ENCODE measurements around the gene SPOCK1.

Gene SPOCK1

DNA sequence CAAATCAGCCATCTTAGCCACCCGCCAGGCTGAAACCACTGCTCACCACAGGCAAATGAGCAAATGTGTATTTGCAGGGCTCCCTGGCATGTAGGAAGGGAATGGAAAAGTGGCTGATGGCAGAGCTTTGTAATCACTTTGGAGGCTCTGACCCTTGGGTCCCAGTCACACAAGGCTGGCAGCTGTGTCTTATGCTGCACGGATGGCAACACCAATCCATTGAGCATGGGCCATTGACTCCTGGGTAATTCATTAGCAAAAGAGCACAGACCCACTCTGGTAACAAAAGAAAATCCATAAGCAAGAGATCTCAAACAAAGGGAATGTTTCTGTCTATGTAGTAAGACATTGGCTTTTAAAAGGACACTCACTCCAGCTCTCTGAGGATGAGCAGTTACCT lies 57.6 kb downstream of the SPOCK1 start:
- no peak for DNase-seq (ENCODE audit: low read depth in 2 of 2)

DNA sequence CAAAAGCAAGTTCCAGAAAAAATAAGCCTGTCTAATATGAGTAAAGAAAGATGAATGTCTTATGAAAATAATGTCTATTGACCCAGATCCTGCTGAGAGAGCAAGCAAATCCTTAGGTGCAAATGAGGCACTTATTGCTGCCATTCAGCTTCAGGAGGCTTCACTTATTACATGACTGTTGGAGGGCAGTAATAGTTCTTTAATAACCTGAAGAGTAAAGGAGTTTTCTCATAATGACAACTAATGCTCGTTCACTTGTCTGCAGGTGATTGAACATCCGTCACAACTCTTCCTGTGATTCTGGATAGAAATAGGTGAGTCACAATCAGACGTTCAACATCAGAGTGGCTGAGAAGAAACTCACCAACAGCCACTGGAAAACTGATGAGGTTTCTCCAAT lies 58.3 kb downstream of the SPOCK1 start:
- no peak for DNase-seq (ENCODE audit: low read depth in 2 of 2)

DNA sequence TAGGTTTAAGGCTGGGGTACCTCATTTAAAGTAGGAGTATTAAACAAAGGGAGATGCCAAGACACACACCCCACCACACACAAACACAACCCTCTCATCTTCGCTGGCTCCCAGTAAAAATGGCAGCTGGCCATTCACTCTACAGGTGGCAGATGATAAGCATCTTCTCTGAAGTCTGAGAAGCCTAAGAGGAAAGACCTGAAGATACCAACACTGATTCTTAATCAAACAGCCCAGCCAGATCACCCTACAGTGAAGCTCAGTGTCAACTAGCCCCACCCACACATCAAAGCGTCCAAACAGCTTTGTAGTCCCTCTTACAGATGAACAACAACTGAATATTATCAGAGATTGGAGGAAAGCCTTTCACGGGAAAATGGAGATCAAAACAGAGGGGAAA lies 59.5 kb downstream of the SPOCK1 start:
- DNase-seq (ENCODE audit: low read depth in 2 of 2): no peak

DNA sequence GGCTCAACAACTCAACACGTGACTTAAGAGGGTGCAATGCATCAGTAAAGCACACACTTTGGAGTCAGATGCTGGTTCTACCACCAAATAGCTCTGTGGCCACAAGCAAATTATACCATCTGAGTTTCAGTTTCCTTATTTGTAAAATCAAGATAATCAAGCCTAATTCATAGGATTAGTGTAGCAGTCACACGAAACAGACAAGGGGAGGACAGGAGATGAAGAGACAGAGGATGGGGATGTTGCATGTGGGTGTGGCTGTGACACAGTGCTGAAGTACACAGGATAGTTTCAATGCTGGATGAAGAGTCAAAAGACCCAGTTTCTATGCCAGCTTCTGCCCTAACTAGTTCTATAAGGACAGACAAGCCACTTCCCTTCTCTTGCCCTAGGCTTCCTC lies 60.2 kb downstream of the SPOCK1 start:
- no peak for DNase-seq (ENCODE audit: low read depth in 2 of 2)

DNA sequence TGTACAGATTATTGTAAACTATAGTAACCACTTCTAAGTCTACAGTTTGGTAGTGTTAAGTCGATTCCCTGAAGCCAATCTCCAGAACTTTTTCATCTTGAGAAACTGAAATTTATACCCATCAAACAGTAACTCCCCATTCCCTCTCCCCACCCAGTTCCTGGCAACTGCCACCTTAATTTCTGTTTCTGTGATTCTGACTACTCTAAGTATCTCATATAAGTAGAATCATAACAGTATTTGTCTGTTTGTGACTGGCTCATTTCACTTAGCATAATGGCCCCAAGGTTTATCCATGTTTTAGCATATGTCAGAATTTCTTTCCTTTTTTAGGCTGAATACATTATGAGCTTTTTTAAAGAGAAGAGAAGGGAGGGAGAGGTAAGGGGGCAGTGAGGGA lies 61.4 kb downstream of the SPOCK1 start:
- DNase-seq (ENCODE audit: low read depth in 2 of 2): no peak

DNA sequence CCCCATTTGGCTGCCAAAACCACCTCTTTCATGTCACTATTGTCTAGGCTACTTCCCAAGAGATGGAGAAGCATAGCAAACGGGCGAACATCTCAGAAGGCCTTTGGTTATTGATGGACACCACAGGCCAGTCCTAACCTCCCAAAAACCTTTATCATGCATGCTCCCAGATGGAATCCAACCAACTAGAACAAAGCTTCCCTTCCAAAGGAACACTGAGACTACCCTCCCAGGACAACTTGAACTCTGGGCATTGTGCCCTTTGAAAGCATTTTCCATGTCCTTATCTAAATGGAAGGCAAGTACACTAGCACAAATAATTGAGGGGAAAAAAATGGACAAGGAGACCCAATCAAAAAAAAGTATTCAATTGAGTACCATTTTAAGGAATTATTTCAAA lies 65.6 kb downstream of the SPOCK1 start:
- no peak for DNase-seq (ENCODE audit: low read depth in 2 of 2)

DNA sequence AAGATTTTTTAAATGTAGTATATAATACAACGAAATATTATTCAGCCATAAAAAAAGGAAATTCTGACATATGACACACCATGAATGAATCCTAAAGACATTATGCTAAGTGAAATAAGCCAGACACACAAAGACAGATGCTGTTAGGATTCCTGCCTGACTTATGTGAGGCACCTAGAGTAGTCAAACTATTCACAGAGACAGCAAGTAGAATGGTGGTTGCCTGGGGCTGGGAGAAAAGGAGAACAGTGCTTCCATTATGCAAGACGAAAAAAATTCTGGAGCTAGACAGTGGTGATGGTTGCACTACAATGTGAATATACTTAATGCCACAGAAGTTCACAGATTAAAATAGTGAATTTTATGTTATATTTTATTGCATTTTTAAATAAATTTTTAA lies 66.8 kb downstream of the SPOCK1 start:
- DNase-seq (ENCODE audit: low read depth in 2 of 2): no peak

DNA sequence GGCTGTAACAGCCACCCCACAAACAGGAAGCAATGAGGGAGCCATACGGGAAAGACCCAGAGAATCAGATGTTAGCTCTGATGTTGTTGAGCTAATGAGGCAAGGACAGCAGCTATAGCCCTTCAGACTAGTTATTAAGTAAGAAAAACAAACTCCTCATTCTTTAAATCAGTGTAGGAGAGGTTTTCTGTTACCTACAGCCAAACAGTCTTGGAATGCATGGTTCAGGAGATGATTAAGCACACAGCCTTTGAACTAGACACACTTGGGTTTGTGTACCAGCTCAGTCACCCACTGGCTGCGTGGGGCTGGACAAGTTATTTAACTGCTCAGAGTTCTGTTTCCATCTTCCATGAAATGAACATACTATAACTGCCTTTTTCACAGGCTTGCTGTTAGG lies 68.1 kb downstream of the SPOCK1 start:
- DNase-seq (ENCODE audit: low read depth in 2 of 2): no peak

DNA sequence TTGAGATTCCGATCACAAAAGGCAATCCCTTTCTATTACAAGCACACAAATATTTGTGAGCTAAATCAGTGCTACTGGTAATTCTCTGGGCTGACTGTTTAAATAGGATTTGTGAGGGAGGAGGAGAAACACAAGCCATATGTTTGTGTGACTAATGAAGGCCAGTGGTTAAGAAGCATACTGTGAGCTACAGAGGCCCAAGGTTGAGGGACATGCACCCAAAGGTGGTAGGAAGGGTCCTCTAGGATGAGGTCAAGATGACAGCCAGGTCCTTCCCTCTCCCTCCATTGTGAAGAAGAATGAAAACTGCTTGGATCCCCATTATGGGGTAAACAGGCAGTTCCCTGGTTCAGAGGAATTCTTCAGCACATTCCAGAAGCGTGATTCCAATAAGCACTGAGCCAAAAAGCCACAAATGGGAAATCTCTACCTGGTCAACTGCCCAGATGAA lies 83.9 kb downstream of the SPOCK1 start:
- no peak for DNase-seq (ENCODE audit: low read depth in 2 of 2)

DNA sequence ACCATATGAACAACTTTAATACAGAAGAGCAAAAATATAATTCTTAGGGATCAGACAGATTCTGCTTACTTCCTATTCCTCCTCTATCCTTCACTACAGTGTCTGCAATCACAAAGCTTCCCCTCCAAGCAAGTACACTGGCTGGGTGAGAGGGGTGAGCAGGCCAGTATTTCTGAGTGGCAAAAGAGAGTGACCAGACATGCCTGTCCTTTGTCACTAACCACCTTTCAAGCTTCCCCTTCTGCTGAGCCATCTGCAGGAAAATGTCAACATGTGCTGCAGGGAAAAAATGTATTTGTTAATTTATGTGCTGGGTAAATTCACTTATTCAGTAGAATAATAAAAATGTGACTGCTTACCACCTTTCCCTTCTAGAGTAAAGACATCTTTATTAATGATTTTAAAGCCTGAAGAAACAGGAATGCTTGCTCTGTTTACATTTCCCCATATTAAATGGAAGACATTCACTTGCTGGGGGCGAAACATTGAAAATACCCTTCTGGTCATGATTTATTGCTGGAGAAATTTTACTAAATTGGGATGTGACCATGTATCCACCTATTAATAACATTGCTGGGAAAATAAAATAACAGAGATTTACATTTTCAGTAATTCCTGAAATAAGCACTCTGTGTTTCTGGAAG lies 84.9 kb downstream of the SPOCK1 start:
- DNase-seq (ENCODE audit: low read depth in 2 of 2): no peak

DNA sequence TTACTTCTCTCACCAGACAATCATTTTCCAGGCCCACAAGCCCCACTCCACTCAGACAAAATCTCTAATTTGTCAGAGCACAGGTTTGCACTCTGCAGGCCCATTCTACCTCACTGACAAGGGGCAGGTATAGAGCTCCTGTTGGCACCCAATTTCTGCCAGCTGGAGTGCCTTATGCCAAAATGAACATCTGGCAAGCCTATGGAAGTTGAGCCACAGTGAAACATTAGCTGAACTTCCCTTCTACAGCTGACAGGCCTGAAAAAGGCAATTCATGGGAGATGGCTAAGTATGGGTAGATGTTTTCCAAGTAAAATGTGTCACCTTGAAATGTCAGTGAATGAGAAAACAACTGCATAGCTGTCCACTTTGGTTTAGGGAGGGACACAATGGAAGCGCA lies 87.0 kb downstream of the SPOCK1 start:
- no peak for DNase-seq (ENCODE audit: low read depth in 2 of 2)

DNA sequence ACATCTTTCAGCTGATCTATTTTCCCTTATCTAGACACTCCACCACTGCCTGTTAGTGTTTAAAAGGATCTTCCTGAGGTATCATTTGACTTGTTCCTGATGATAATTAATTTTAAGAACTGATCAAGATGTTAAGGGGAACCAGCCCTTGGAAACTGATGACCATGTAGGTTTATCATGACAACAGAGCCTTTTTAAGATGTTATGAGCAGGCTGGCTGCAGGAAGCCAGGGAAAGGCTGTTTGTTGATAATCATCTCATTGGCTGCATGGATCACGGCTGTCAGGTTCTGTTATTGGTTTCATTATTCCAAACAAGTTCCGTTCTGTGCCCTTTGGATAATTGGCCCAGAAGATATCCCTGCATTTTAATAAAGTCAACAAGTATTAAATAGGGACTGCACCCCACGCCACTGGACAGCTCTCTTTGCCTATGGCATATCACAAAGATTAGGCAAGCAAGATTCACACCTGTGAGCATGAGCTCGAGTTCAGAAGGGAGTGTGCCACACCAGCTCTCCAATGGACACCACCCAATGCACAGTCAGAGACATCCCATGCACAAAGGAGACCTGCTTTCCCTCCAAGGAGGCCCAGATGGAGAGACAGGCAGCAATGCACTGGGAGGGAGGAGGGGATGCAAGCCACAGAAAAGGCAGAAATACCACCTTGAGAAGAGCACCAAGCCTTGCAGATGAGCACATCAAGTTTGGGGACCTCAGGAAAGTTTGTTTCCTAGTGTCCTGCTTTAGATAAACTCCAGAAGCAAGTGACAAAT lies 88.7 kb downstream of the SPOCK1 start:
- no peak for DNase-seq (ENCODE audit: low read depth in 2 of 2)

DNA sequence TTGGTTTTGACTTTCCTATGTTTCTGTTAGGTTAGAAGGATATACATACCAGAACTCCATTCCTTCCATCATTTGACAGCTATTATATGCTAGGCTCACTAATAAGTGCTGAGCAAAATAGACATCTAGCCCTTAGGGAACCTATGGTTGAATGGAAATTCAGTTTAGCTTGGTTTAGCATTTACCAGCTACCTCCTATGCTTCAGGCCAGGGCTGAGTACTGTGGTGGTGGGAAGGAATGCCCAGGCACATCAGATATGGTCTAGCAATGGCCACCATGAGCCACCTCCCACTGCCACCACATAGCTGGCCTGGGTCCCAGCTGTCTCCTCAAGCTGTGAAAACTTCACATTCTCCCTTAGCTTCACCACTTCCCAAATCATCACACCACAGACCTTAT lies 89.4 kb downstream of the SPOCK1 start:
- DNase-seq (ENCODE audit: low read depth in 2 of 2): no peak

DNA sequence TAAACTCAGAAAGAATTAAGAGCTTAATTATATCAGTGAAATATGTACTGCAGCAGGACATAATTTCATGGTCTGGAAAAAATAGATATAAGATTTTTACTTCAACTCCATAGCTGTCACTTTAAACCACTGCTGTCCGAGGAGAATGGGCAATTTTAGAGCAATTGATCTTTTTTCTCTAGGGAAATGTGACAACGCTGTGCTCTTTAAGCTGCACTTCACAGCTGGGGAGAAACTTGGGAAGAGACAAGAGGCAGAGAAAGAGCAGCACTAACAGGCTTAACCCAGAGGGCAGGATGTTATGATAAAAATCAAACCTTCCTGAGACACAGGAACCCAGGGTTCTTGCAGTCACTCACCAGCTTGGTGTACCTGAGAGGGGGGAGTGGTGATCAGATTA lies 92.0 kb downstream of the SPOCK1 start:
- DNase-seq (ENCODE audit: low read depth in 2 of 2): no peak

DNA sequence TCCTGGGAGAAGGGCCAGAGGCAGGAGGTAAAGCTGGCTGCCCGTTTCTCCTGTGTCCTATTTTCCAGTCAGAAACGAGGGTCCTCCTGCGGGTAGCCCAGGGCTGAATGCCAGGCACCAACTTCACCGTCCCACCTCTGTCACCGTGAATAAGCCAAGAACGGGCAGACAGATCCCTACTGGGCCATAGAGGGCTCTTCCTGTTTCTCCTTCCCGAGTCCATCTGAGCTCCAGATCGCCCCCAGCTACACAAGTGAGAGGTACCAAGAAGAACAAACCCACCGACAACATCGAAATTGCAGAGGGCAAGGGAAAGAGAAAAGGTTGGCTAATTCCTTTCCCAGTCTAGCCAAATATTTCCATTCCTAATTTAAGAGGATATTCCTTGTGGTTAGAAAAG lies 93.7 kb downstream of the SPOCK1 start:
- no peak for DNase-seq (ENCODE audit: low read depth in 2 of 2)

DNA sequence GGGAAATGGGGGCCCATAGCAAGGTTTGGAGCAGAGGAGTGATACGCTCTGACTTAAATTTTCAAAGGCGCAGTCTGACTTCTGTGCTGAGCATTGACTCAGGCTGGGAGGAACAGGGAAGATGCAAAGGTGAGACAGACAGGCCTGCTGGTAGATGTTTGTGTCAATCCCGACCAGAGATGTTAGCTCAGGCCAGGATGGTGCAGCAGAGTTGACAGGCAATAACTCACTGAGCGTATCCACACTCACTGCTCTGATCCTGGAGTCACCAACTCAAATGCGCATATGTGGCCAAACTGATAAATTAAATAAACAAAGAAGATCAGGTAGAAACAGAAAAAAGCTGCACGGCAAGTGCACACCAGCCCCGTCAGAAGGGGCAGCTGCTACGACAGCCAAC lies 95.3 kb downstream of the SPOCK1 start:
- no peak for DNase-seq (ENCODE audit: low read depth in 2 of 2)

DNA sequence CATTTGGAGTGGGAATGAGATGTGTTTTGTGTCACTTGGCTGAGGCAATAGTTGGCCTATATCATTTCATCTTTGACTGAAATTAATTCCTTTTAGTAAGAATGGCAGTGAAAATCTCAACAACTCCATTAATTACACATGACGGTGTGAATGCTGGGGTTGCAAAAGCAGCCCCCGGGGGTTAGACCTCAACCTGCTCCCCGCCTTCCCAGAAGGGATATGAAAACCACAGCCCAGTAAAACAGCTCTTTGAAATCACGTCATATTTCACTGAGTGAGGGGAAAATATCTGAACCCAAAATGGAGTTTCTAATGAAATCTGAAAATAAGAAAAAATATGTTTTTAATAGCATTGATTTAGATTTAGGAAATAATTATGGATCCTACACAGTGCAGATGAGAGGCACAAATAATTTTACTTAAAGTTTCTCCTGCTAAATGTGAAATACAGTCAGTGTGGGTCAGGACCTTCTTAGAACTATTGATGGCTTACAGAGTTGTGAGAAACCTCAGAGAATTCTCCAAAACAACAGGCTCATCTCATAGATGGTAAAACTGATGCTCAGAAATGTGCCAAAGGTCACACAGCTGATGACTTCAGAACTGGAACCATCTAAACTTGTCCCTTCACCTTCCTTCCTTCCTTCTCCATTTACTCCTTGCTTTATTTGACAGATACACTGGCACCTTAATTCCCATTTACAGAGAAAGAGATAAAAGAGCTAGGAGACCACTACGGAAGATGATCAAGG lies 96.5 kb downstream of the SPOCK1 start:
- no peak for DNase-seq (ENCODE audit: low read depth in 2 of 2)

DNA sequence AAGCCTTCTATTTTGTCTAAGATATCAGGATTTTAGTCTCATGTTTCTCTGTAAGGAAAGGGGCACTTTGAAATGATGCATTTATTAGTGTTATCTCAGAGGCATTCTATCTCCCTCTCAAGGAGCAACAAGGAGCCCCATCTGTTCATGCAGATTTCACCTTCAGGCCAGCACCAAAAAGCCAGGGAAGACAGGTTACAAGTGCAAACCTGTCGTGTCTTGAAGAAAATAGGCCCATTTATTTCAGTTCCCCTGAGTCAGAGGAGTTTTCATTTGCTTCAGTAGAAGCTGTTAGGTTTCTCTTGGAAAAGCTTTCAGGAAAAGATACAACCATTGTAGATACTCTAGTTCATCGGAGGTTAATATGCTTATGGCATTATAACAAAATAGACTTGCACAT lies 97.2 kb downstream of the SPOCK1 start:
- DNase-seq (ENCODE audit: low read depth in 2 of 2): no peak

DNA sequence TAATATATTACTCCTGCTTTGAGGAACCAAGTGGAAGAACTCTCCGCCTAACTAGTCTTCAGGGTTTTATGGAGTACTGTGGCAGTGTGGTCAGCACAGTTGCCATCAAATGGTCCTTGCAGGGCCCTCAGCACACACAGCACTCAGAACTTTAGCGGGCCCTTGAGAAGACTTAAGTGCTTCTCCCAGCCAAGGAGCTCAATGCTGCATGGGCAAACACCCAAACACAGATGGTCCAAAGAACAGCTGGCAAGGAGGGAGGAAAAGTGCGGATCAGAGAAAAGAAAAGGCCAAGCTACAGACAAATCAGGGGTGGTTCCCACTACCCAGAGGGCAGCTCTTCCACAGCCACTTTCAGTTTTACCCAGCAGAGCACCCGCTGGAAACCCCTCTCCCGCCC lies 98.6 kb downstream of the SPOCK1 start:
- no peak for DNase-seq (ENCODE audit: low read depth in 2 of 2)

DNA sequence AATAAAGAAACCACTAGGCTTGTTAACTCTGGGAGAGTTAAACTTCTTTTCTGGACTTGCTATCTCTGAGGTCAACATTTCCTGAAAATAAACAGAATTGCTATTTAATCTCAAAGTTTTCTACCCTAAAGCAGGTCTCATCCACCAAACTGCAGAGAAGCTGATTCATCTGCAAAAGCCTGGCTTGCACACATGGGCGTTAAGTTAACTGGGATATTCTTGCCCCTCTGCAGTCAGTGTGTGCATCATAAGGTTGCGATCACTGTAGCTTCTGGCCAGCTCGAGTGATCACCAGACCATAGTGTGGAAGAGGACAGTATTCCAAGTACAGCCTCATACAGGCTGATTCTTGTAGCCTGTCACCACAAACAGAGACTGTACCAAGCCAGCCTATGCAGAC lies 99.2 kb downstream of the SPOCK1 start:
- no peak for DNase-seq (ENCODE audit: low read depth in 2 of 2)

DNA sequence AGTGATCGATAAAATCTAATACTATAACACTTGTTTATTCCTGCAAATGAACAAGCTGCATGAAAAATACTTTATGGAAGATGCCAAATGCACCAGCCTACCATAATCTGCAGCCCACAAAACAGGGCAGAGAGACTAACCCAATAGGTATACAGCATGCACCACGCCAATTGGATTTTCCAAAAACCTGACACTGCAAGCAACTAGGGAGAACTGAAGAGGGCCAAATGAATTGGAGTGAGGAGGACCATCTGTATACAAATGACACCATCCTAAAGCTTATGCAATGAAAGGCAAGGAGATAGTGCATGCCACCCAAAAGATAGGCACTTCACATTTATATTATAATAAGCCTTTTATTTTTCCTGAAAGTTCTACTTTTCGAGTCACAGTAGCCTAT lies 100.4 kb downstream of the SPOCK1 start:
- DNase-seq (ENCODE audit: low read depth in 2 of 2): no peak

DNA sequence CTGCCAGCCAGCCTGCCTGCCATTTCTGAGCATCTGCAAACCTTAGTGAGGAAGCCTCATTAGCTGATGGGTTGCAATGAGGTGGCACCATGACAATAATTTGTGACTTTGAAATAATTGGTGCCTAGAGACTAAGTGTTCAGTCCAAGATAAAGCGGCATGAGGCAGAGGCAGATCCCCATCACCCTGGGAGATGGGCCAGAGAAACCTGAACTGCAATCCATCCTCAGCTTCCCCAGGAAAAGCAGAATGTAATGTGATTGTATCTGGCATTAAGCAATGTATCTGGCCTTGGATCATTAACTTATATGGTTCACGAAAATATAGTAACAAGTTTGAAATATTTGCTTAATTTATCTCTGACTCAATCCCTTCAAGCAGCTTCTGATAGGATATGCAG lies 101.0 kb downstream of the SPOCK1 start:
- no peak for DNase-seq (ENCODE audit: low read depth in 2 of 2)
